B cell (primary cell): ENCODE data around the gene WDR36. TPM values are rescaled to one million over a fixed set of nuclear protein-coding genes. Genes with fewer than 3 reads are reported as not detected.

Experiments used
- ATAC-seq: fragments of 200-7000 bp; cut with Tn5 transposase; one replicate; pipeline ENCODE4 v1.10.0; 2021; ENCODE audit warnings: low read depth, mild to moderate bottlenecking, moderate number of reproducible peaks, moderate library complexity
- CTCF ChIA-PET: fragments of 350-600 bp; sonication (Branson Sonifier 250); formaldehyde crosslinking; loops from one replicate; lab custom pipeline; 2021; ENCODE audit warnings: antibody characterized with exemption, inconsistent platforms; lab: Charles Lee
- POLR2A ChIA-PET: fragments of 350-600 bp; sonication (Branson Sonifier 250); formaldehyde crosslinking; loops from one replicate; lab custom pipeline; 2021; ENCODE audit warnings: antibody characterized with exemption; lab: Charles Lee
- DNase-seq: peaks from one replicate; pipeline ENCODE4 v3.0.0; 2013
- H2AFZ ChIP-seq: 2 replicates; pipeline ENCODE4 v1.6.1; 2012; ENCODE audit warnings: mild to moderate bottlenecking, low read depth, low read length; ENCODE audit not compliant: insufficient read depth, poor library complexity, severe bottlenecking
- H3K27ac ChIP-seq, 2 donors: 1 replicate in 1 of 2; 2 replicates in 1 of 2; pipeline ENCODE4 v1.5.1; 2012 to 2013; ENCODE audit warnings: low read length in 2 of 2, mild to moderate bottlenecking in 2 of 2, moderate library complexity in 1 of 2
- H3K27me3 ChIP-seq, 4 experiments: fragments of 200-600 bp in 1 of 4; sonication (generic) in 1 of 4; replicated peaks in 1 of 4; 1 replicate in 2 of 4; 2 replicates in 2 of 4; pipeline versions ENCODE4 v1.6.1 to v1.7.0; 2013 to 2016; ENCODE audit warnings: low read length in 3 of 4, mild to moderate bottlenecking in 2 of 4, mixed read lengths in 1 of 4, moderate library complexity in 1 of 4; ENCODE audit not compliant: insufficient read depth in 4 of 4, control insufficient read depth in 3 of 4; ENCODE audit errors: control extremely low read depth in 1 of 4
- H3K36me3 ChIP-seq, 2 experiments: replicated peaks in 1 of 2; 1 replicate in 1 of 2; 2 replicates in 1 of 2; pipeline versions ENCODE4 v1.6.1 to v1.7.1; 2013; ENCODE audit warnings: low read length in 1 of 2; ENCODE audit not compliant: insufficient read depth in 2 of 2, control insufficient read depth in 1 of 2; ENCODE audit errors: control extremely low read depth in 1 of 2, extremely low read depth in 1 of 2
- H3K4me1 ChIP-seq, 2 donors: fragments of 200-600 bp in 1 of 2; sonication (generic) in 1 of 2; 1 replicate in 1 of 2; 2 replicates in 1 of 2; pipeline versions ENCODE4 v1.5.1 to v1.6.1; 2013 to 2017; ENCODE audit warnings: low read length in 2 of 2; ENCODE audit not compliant: control insufficient read depth in 2 of 2, insufficient read depth in 2 of 2
- H3K4me2 ChIP-seq: replicated peaks from 2 replicates; pipeline ENCODE3; 2012; ENCODE audit warnings: mild to moderate bottlenecking, low read depth, low read length; ENCODE audit not compliant: poor library complexity, severe bottlenecking
- H3K4me3 ChIP-seq, 5 experiments: fragments of 200-600 bp in 1 of 5; sonication (generic) in 1 of 5; 1 replicate in 3 of 5; 2 replicates in 2 of 5; pipeline versions ENCODE4 v1.5.1 to v1.7.0; 2011 to 2016; ENCODE audit warnings: low read length in 4 of 5, mild to moderate bottlenecking in 4 of 5, low read depth in 2 of 5, control low read depth in 1 of 5, moderate library complexity in 1 of 5; ENCODE audit not compliant: insufficient read depth in 1 of 5; ENCODE audit errors: control extremely low read depth in 1 of 5, extremely low read depth in 1 of 5
- H3K79me2 ChIP-seq: fragments of 200-600 bp; sonication (generic); one replicate; pipeline ENCODE4 v1.6.0; 2016; ENCODE audit warnings: low read length; ENCODE audit not compliant: control insufficient read depth, insufficient read depth
- H3K9ac ChIP-seq: fragments of 200-600 bp; sonication (generic); 2 replicates; pipeline ENCODE4 v1.6.1; 2017; ENCODE audit warnings: mild to moderate bottlenecking, low read length, moderate library complexity
- H3K9me3 ChIP-seq, 3 donors: one replicate each; pipeline versions ENCODE4 v1.6.1 to v1.7.1; 2013; ENCODE audit warnings: low read length in 2 of 3; ENCODE audit not compliant: control insufficient read depth in 2 of 3, insufficient read depth in 1 of 3; ENCODE audit errors: control extremely low read depth in 1 of 3
- H4K20me1 ChIP-seq: 2 replicates; pipeline ENCODE4 v1.6.0; 2012; ENCODE audit warnings: mild to moderate bottlenecking, low read length; ENCODE audit not compliant: insufficient read depth, control insufficient read depth, poor library complexity, severe bottlenecking
- H3K27ac Mint-ChIP-seq: one replicate; pipeline ENCODE4 v1.8.0; 2021; ENCODE audit warnings: mixed read lengths
- H3K27me3 Mint-ChIP-seq: one replicate; pipeline ENCODE4 v1.8.0; 2021; ENCODE audit warnings: mixed read lengths
- H3K4me1 Mint-ChIP-seq: one replicate; pipeline ENCODE4 v1.8.0; 2021; ENCODE audit warnings: mixed read lengths
- H3K4me3 Mint-ChIP-seq: one replicate; pipeline ENCODE4 v1.8.0; 2021; ENCODE audit warnings: mixed read lengths
- H3K9me3 Mint-ChIP-seq: one replicate; pipeline ENCODE4 v1.8.0; 2022; ENCODE audit warnings: mixed read lengths; ENCODE audit not compliant: insufficient read depth
- CTCF ChIP-seq: fragments of 200-600 bp; IDR thresholded peaks from one replicate; pipeline ENCODE4 v1.8.0; 2022; ENCODE audit warnings: antibody characterized with exemption, mild to moderate bottlenecking
- EZH2 ChIP-seq: IDR thresholded peaks from 2 replicates; pipeline ENCODE4 v1.6.1; 2012; ENCODE audit warnings: borderline replicate concordance, low read depth, mild to moderate bottlenecking, moderate library complexity, low read length; ENCODE audit not compliant: insufficient read depth, poor library complexity, severe bottlenecking
- WGBS: methylation state at CpG from one replicate; pipeline ENCODE4 v1.1.5; 2013; ENCODE audit warnings: missing lambda C conversion rate; ENCODE audit not compliant: insufficient coverage; 5-methylcytosine and 5-hydroxymethylcytosine counted together
- intact Hi-C: fragments of 100-400 bp; cut with micrococcal nuclease; formaldehyde crosslinking; loops from one replicate; pipeline ENCODE4 v1.10.0; 2022
- polyA plus RNA-seq: library from polyadenylated mRNA; depleted of rRNA; stranded (reverse); fragments of >200 nt; gene quantifications from 2 replicates; pipeline ENCODE4 v1.2.3, GENCODE V29; 2012
- total RNA-seq, 2 donors: library from RNA; stranded (reverse); fragments of 120-200 nt in 1 of 2; gene quantifications; 1 replicate in 1 of 2; 2 replicates in 1 of 2; pipeline versions ENCODE4 v1.2.3 to v1.2.4, GENCODE V29; 2013 to 2022

Gene WDR36
- total and polyA plus RNA-seq, 2 donors (not counting 1 experiment from before 2014, with no cell fraction given) = 6.0 to 35.2 TPM

- no peak overlapping the region for H3K27ac Mint-ChIP-seq
- ATAC-seq = peak; percentile 61
- H3K9me3 Mint-ChIP-seq = no peaks in the 10 kb centered on the region
- Histone ChIP-seq H3K27me3 (no peaks in the 10 kb centered on the region), H3K9me3 (no peaks in the 10 kb centered on the region), H2AFZ (no peak overlapping the region), H4K20me1 (no peaks in the 10 kb centered on the region), H3K4me2 (no peak overlapping the region), H3K4me3 (no peak overlapping the region), H3K27ac (no peak overlapping the region), H3K9ac (no peak overlapping the region), H3K79me2 (no peaks in the 10 kb centered on the region), H3K4me1 (no peaks in the 10 kb centered on the region), H3K36me3 (no peaks in the 10 kb centered on the region)
- POLR2A ChIA-PET = no interaction called here
- CTCF ChIA-PET = interaction anchor here (1.2 to 4.5 kb wide), 5 partner anchors 13 to 988 kb away, joined by 3 to 37 read pairs (median 4); no protein-coding TSS in a partner anchor
- no peak overlapping the region for H3K4me3 Mint-ChIP-seq
- intact Hi-C loops = loop anchor here (1.0 kb wide), 2 partner anchors 392 to 989 kb away; no protein-coding TSS in a partner anchor
- TF ChIP-seq EZH2 (no peak), CTCF (peak; percentile 100)
- no peaks in the 10 kb centered on the region for H3K4me1 Mint-ChIP-seq
- peaks cover 33% of the 10 kb centered on the region for H3K27me3 Mint-ChIP-seq
- DNase-seq = peak; percentile 70
- WGBS = 23% methylated on average over 5 of the region's 9 CpGs
These were observed 66.1 kb downstream of the WDR36 start for GRCh38 chr5:111158105-111158744.

DNA sequence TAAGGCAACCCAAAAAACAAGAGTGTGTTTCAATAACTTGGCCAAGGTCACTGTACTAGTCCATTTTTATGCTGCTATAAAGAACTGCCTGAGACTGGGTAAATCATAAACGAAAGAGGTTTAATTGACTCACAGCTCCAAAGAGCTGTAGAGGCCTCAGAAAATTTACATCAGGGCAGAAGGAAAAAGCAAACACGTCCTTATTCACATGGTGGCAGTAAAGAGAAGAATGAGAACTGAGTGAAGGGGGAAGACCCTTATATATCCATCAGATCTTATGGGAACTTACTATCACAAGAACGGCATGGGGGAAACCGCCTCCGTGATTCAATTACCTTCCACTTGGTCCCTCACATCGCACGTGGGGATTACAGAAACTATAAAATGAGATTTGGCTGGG lies 67.7 kb downstream of the WDR36 start:
- POLR2A ChIA-PET = no interaction called here
- Mint-ChIP-seq H3K9me3 (no peaks in the 10 kb centered on the region), H3K4me3 (no peak overlapping the region), H3K27me3 (peaks cover 24% of the 10 kb centered on the region), H3K27ac (no peak overlapping the region), H3K4me1 (no peaks in the 10 kb centered on the region)
- H3K4me2 ChIP-seq = no peak overlapping the region
- no peaks in the 10 kb centered on the region for H3K36me3 ChIP-seq
- no peaks in the 10 kb centered on the region for H3K9me3 ChIP-seq
- CTCF ChIA-PET = interaction anchor here (1.2 to 4.5 kb wide), 3 partner anchors 119 to 987 kb away, joined by 3 to 33 read pairs (median 11); no protein-coding TSS in a partner anchor
- ATAC-seq (no peak), DNase-seq (no peak)
- no peaks in the 10 kb centered on the region for H3K79me2 ChIP-seq
- WGBS = 100% methylated on average over 1 of the region's 7 CpGs
- no peaks in the 10 kb centered on the region for H3K27me3 ChIP-seq
- H4K20me1 ChIP-seq = no peaks in the 10 kb centered on the region
- no peak overlapping the region for H3K27ac ChIP-seq
- TF ChIP-seq EZH2 (no peak), CTCF (no peak)
- H3K9ac ChIP-seq = no peak overlapping the region
- no peaks in the 10 kb centered on the region for H3K4me1 ChIP-seq
- intact Hi-C loops = no loop called here
- H2AFZ ChIP-seq = no peak overlapping the region
- no peak overlapping the region for H3K4me3 ChIP-seq
